ENCODE results near the gene ANKRD27. TPM values are rescaled to one million over a fixed set of nuclear protein-coding genes. Genes with fewer than 3 reads are reported as not detected.

Gene ANKRD27
- total RNA-seq, 1 donor from 2014 or later: 24.9 TPM

DNA sequence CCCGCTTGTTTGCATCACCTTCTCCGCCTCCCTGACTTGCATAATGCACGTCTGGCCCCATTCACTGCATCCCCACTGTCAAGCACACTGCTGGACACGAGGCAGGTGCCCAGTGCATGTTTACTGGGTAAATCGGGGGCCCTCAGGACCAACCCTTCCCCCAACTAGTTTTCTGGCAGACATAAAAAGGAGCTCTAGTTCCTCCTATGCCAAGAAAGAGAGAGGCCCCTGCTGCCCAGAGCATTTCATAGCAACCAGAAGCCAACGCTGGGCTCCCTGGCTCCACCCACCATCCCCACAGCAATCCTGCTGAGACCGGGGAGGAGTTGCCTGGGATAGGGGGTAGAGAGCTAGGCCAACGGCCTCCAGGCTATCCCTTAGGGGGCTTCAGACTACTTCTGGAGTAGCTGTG, 23.2 kb downstream of the ANKRD27 start:
- no peaks in the 10 kb centered on the region for H3K79me2 ChIP-seq (ENCODE audit: low read depth)
- H3K9ac ChIP-seq: no peak overlapping the region
- no peak overlapping the region for H3K4me3 ChIP-seq
- H3K4me2 ChIP-seq: peak overlapping the region; percentile 49
- H4K20me1 ChIP-seq (ENCODE audit: low read depth): peaks cover 3% of the 10 kb centered on the region
- Mint-ChIP-seq H3K4me1 (peaks cover 16% of the 10 kb centered on the region), H3K27me3 (ENCODE audit: insufficient read depth, low read depth) (peaks cover 2% of the 10 kb centered on the region), H3K27ac (peak overlapping the region; percentile 75), H3K4me3 (no peak overlapping the region), H3K36me3 (peaks cover 6% of the 10 kb centered on the region), H3K9me3 (no peaks in the 10 kb centered on the region)
- H3K27ac ChIP-seq: no peak overlapping the region
- H3K9me3 ChIP-seq (ENCODE audit: low read depth): no peaks in the 10 kb centered on the region
- DNase-seq (ENCODE audit: low spot score): peak; percentile 81
- no peak for TF ChIP-seq EZH2phosphoT487 (IDR thresholded peaks at IDR 0.05)
- TF ChIP-seq, protein P1, sequence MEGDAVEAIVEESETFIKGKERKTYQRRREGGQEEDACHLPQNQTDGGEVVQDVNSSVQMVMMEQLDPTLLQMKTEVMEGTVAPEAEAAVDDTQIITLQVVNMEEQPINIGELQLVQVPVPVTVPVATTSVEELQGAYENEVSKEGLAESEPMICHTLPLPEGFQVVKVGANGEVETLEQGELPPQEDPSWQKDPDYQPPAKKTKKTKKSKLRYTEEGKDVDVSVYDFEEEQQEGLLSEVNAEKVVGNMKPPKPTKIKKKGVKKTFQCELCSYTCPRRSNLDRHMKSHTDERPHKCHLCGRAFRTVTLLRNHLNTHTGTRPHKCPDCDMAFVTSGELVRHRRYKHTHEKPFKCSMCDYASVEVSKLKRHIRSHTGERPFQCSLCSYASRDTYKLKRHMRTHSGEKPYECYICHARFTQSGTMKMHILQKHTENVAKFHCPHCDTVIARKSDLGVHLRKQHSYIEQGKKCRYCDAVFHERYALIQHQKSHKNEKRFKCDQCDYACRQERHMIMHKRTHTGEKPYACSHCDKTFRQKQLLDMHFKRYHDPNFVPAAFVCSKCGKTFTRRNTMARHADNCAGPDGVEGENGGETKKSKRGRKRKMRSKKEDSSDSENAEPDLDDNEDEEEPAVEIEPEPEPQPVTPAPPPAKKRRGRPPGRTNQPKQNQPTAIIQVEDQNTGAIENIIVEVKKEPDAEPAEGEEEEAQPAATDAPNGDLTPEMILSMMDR (IDR thresholded peaks at IDR 0.05): peak; percentile 28
- no peak overlapping the region for H2AFZ ChIP-seq (replicated peaks)
- H3K27me3 ChIP-seq: no peaks in the 10 kb centered on the region
- peaks cover 2% of the 10 kb centered on the region for H3F3A ChIP-seq (ENCODE audit: low read depth)
- H3K4me1 ChIP-seq: peaks cover 4% of the 10 kb centered on the region
- H3K36me3 ChIP-seq: no peaks in the 10 kb centered on the region

DNA sequence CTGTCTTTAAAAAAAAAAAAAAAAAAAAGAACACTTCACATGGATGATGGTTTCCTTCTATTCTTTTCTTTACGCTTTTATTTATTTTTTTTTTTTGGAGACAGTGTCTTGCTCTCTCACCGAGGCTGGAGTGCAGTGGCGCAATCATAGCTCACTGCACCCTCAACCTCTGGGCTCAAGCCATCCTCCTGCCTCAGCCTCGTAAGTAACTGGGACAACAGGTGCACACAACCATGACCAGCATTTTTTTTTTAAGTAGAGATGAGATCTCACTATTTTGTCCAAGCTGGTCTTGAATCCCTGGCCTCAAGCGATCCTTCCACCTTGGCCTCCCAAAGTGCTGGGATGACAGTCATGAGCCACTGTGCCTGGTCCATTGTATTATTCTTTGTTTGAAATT, 24.3 kb downstream of the ANKRD27 start:
- no peak overlapping the region for H3K9ac ChIP-seq
- H4K20me1 ChIP-seq (ENCODE audit: low read depth): peaks cover 3% of the 10 kb centered on the region
- peaks cover 4% of the 10 kb centered on the region for H3K4me1 ChIP-seq
- H3K9me3 ChIP-seq (ENCODE audit: low read depth): no peaks in the 10 kb centered on the region
- H3K4me3 ChIP-seq: no peak overlapping the region
- no peaks in the 10 kb centered on the region for H3K27me3 ChIP-seq
- no peaks in the 10 kb centered on the region for H3K9me3 Mint-ChIP-seq
- DNase-seq (ENCODE audit: low spot score): no peak
- no peak for TF ChIP-seq EZH2 (IDR thresholded peaks at IDR 0.05)
- TF ChIP-seq, protein P1 (IDR thresholded peaks at IDR 0.05): no peak
- no peak for TF ChIP-seq EZH2phosphoT487 (IDR thresholded peaks at IDR 0.05)
- H3K27ac Mint-ChIP-seq: no peak overlapping the region
- no peaks in the 10 kb centered on the region for H3K79me2 ChIP-seq (ENCODE audit: low read depth)
- peaks cover 16% of the 10 kb centered on the region for H3K4me1 Mint-ChIP-seq
- no peak overlapping the region for H3K4me2 ChIP-seq
- H3K27ac ChIP-seq: no peak overlapping the region
- no peak overlapping the region for H2AFZ ChIP-seq (replicated peaks)
- no peak overlapping the region for H3K4me3 Mint-ChIP-seq
- H3K36me3 Mint-ChIP-seq: peaks cover 8% of the 10 kb centered on the region
- H3K27me3 Mint-ChIP-seq (ENCODE audit: insufficient read depth, low read depth): peaks cover 2% of the 10 kb centered on the region
- H3K36me3 ChIP-seq: no peaks in the 10 kb centered on the region
- H3F3A ChIP-seq (ENCODE audit: low read depth): peaks cover 2% of the 10 kb centered on the region

DNA sequence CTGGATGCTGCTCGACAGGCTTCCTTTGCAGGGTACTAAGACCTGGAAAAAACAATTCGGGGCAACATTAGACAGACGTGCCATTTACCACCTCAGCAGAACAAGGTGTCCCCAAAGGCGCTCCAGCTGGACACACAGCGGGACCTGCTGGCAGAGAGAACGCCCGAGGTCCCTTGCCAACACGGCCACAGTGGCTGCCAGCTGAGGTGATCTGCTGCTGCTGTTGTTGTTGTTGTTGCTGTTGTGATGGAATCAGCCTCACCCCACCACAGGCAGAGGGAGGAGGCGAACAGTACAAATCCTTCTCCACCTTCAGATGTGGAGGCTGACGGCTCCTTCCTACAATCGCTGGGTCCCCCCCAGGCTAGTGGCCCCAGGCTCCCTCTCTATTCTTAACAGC, 25.2 kb downstream of the ANKRD27 start:
- Histone ChIP-seq H3K79me2 (ENCODE audit: low read depth) (no peaks in the 10 kb centered on the region), H3K27ac (no peak overlapping the region), H3K4me3 (no peak overlapping the region), H3F3A (ENCODE audit: low read depth) (peaks cover 2% of the 10 kb centered on the region), H3K9me3 (ENCODE audit: low read depth) (no peaks in the 10 kb centered on the region), H3K27me3 (no peaks in the 10 kb centered on the region), H3K9ac (no peak overlapping the region), H2AFZ (replicated peaks) (no peak overlapping the region), H4K20me1 (ENCODE audit: low read depth) (peaks cover 3% of the 10 kb centered on the region), H3K4me2 (no peak overlapping the region), H3K4me1 (peaks cover 4% of the 10 kb centered on the region), H3K36me3 (no peaks in the 10 kb centered on the region)
- TF ChIP-seq, protein P1 (IDR thresholded peaks at IDR 0.05): no peak
- TF ChIP-seq EZH2 (IDR thresholded peaks at IDR 0.05) (no peak), EZH2phosphoT487 (IDR thresholded peaks at IDR 0.05) (no peak)
- Mint-ChIP-seq H3K27me3 (ENCODE audit: insufficient read depth, low read depth) (peaks cover 2% of the 10 kb centered on the region), H3K4me3 (no peak overlapping the region), H3K9me3 (no peaks in the 10 kb centered on the region), H3K4me1 (peaks cover 16% of the 10 kb centered on the region), H3K36me3 (peaks cover 8% of the 10 kb centered on the region), H3K27ac (peak overlapping the region; percentile 66)
- no peak for DNase-seq (ENCODE audit: low spot score)
